Liver (tissue), 9 donors: Measurements from ENCODE around the gene CCDC192. TPM values are rescaled to one million over a fixed set of nuclear protein-coding genes. Genes with fewer than 3 reads are reported as not detected.

Source experiments
- DNase-seq: peaks from one replicate; pipeline ENCODE4 v3.0.0-alpha.2; 2017; ENCODE audit warnings: low spot score
- H3K27ac ChIP-seq, 2 donors: one replicate each; pipeline ENCODE4 v1.7.0; 2013; ENCODE audit warnings: inconsistent platforms in 2 of 2, low read length in 2 of 2, control low read depth in 1 of 2, low read depth in 1 of 2, mild to moderate bottlenecking in 1 of 2
- H3K27me3 ChIP-seq, 4 donors: one replicate each; pipeline versions ENCODE4 v1.6.1 to v1.7.0; 2013; ENCODE audit warnings: low read length in 3 of 4, inconsistent platforms in 1 of 4, mild to moderate bottlenecking in 1 of 4, moderate library complexity in 1 of 4; ENCODE audit not compliant: control insufficient read depth in 4 of 4, insufficient read depth in 4 of 4
- H3K36me3 ChIP-seq, 4 donors: one replicate each; pipeline versions ENCODE4 v1.6.1 to v1.7.0; 2013; ENCODE audit warnings: low read length in 3 of 4, mild to moderate bottlenecking in 3 of 4, low read depth in 1 of 4, moderate library complexity in 1 of 4; ENCODE audit not compliant: control insufficient read depth in 4 of 4, insufficient read depth in 3 of 4
- H3K4me1 ChIP-seq, 4 donors: one replicate each; pipeline versions ENCODE4 v1.6.1 to v1.7.0; 2013; ENCODE audit warnings: low read length in 3 of 4, mild to moderate bottlenecking in 3 of 4, moderate library complexity in 1 of 4; ENCODE audit not compliant: control insufficient read depth in 4 of 4, insufficient read depth in 4 of 4
- H3K4me3 ChIP-seq, 3 donors: one replicate each; pipeline versions ENCODE4 v1.6.1 to v1.7.0; 2013; ENCODE audit warnings: low read length in 3 of 3, control low read depth in 1 of 3, low read depth in 1 of 3, mild to moderate bottlenecking in 1 of 3
- H3K9ac ChIP-seq, 2 donors: one replicate each; pipeline ENCODE4 v1.7.0; 2013; ENCODE audit warnings: low read length in 2 of 2, mild to moderate bottlenecking in 2 of 2, moderate library complexity in 2 of 2, control low read depth in 1 of 2, low read depth in 1 of 2
- H3K9me3 ChIP-seq, 4 donors: one replicate each; pipeline versions ENCODE4 v1.6.1 to v1.7.0; 2013; ENCODE audit warnings: low read length in 3 of 4; ENCODE audit not compliant: control insufficient read depth in 4 of 4
- ATF3 ChIP-seq: IDR thresholded peaks from 2 replicates; pipeline ENCODE4 v1.6.1; 2016; ENCODE audit warnings: antibody characterized with exemption
- EGR1 ChIP-seq, 2 donors: IDR thresholded peaks; 2 replicates each; pipeline ENCODE4 v1.6.1; 2016 to 2018; ENCODE audit warnings: antibody characterized with exemption in 2 of 2, low read depth in 2 of 2
- FOXA1 ChIP-seq: IDR thresholded peaks from 2 replicates; pipeline ENCODE4 v1.6.1; 2016; ENCODE audit warnings: antibody characterized with exemption
- FOXA2 ChIP-seq: IDR thresholded peaks from 2 replicates; pipeline ENCODE4 v1.6.1; 2016; ENCODE audit warnings: antibody characterized with exemption
- GABPA ChIP-seq, 2 donors: IDR thresholded peaks in 1 of 2; conservative IDR thresholded peaks in 1 of 2; 2 replicates each; pipeline ENCODE4 v1.6.1; 2016; ENCODE audit warnings: antibody characterized with exemption in 2 of 2, mild to moderate bottlenecking in 1 of 2, moderate library complexity in 1 of 2
- HNF4G ChIP-seq: IDR thresholded peaks from 2 replicates; pipeline ENCODE4 v1.6.1; 2016; ENCODE audit warnings: antibody characterized with exemption
- JUND ChIP-seq, 2 donors: IDR thresholded peaks; 2 replicates each; pipeline ENCODE4 v1.6.1; 2016; ENCODE audit warnings: antibody characterized with exemption in 2 of 2
- NR2F2 ChIP-seq: IDR thresholded peaks from 2 replicates; pipeline ENCODE4 v1.6.1; 2016; ENCODE audit warnings: antibody characterized with exemption
- RAD21 ChIP-seq, 2 donors: IDR thresholded peaks; 2 replicates each; pipeline ENCODE4 v1.6.1; 2016; ENCODE audit warnings: antibody characterized with exemption in 2 of 2, mild to moderate bottlenecking in 2 of 2
- RXRA ChIP-seq, 2 donors: IDR thresholded peaks; 2 replicates each; pipeline ENCODE4 v1.6.1; 2017 to 2018; ENCODE audit warnings: antibody characterized with exemption in 2 of 2, mild to moderate bottlenecking in 1 of 2
- SP1 ChIP-seq: IDR thresholded peaks from 2 replicates; pipeline ENCODE4 v1.6.1; 2018; ENCODE audit warnings: antibody characterized with exemption, mild to moderate bottlenecking
- TAF1 ChIP-seq: conservative IDR thresholded peaks from 2 replicates; pipeline ENCODE4 v1.6.1; 2016; ENCODE audit warnings: antibody characterized with exemption, mild to moderate bottlenecking
- YY1 ChIP-seq: IDR thresholded peaks from 2 replicates; pipeline ENCODE4 v1.6.1; 2016; ENCODE audit warnings: antibody characterized with exemption, mild to moderate bottlenecking
- WGBS: extraction: QIAGEN DNeasy Blood & Tissue Kit; methylation state at CpG from one replicate; pipeline ENCODE4 v1.1.7; 2013; 5-methylcytosine and 5-hydroxymethylcytosine counted together
- polyA plus RNA-seq, 2 donors: library from polyadenylated mRNA; stranded (reverse) in 1 of 2; unstranded in 1 of 2; fragments of 200-250 nt in 1 of 2; fragments of >200 nt in 1 of 2; fragmentation: Nextera tagmentation in 1 of 2; extraction: Ambion mirVana in 1 of 2; gene quantifications; one replicate each; pipeline versions ENCODE4 v1.2.1 to v1.2.3, GENCODE V29; 2013 to 2015
- total RNA-seq, 2 donors: library from RNA; depleted of rRNA; stranded (reverse); fragments of >200 nt; gene quantifications; one replicate each; pipeline ENCODE4 v1.2.3, GENCODE V29; 2014
- TF ChIP-seq, protein P1 (sequence below): IDR thresholded peaks from 2 replicates; pipeline ENCODE4 v1.6.1; 2016; ENCODE audit warnings: antibody characterized with exemption
- TF ChIP-seq, protein P2 (sequence below): fragments of 150-350 bp; IDR thresholded peaks from 2 replicates; pipeline ENCODE4 v1.5.1; 2017; ENCODE audit warnings: improper control_type of control experiment, low read depth, low read length; ENCODE audit not compliant: missing input control
- TF ChIP-seq, protein P3 (sequence below): IDR thresholded peaks from 2 replicates; pipeline ENCODE4 v1.6.1; 2016; ENCODE audit warnings: antibody characterized with exemption, mild to moderate bottlenecking
- donor health status: healthy.
- donor health status: healthy.
- donor health status: healthy.
- donor health status: healthy.
- donor health status: healthy.

CCDC192 gene
- total and polyA plus RNA-seq, 4 donors = not detected

DNA sequence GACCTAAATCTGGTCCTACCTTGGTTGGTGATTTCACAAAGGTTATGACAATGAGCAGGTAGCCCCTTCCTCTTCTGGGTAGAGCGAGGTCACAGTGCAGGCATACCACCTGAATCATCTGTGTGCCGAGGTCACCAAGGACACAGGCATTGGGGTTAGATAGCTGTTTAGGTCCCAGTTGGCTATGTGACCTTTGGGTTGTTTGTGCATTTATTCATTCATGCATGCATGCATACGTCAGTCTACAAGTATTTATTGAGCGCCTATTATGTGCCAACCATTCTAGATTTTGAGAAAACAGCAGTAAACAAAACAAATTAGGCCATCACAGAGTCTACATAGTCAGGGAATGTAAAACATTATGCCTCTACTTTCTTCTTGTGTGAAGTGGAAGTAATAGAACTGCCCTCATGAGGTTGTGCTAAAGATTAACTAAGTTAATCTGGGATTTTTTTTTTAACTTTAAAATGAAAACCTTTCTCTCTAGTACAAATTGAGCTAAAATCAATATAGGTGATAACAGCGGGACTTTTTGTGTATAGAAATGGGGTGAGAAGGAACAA lies 275.6 kb downstream of the CCDC192 start:
- no peaks in the 10 kb centered on the region for H3K27me3 ChIP-seq
- H3K4me3 ChIP-seq = no peak overlapping the region
- no peak overlapping the region for H3K9ac ChIP-seq
- peaks cover 0 to 2% (median 0%) of the 10 kb centered on the region in 4 donors for H3K4me1 ChIP-seq
- no peak for DNase-seq
- WGBS = 75% methylated on average over 5 of the region's 5 CpGs
- TF ChIP-seq GABPA (IDR thresholded peaks at IDR 0.05 in 1 of 2, conservative IDR thresholded peaks at IDR 0.05 in 1 of 2) = no peak
- TF ChIP-seq NR2F2 = no peak
- no peak for TF ChIP-seq FOXA1
- TF ChIP-seq RAD21 (IDR thresholded peaks at IDR 0.05) = no peak
- no peak for TF ChIP-seq RXRA (IDR thresholded peaks at IDR 0.05)
- TF ChIP-seq, protein P1, sequence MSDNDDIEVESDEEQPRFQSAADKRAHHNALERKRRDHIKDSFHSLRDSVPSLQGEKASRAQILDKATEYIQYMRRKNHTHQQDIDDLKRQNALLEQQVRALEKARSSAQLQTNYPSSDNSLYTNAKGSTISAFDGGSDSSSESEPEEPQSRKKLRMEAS = no peak
- H3K36me3 ChIP-seq = no peaks in the 10 kb centered on the region
- no peaks in the 10 kb centered on the region for H3K9me3 ChIP-seq
- H3K27ac ChIP-seq = no peak overlapping the region

DNA sequence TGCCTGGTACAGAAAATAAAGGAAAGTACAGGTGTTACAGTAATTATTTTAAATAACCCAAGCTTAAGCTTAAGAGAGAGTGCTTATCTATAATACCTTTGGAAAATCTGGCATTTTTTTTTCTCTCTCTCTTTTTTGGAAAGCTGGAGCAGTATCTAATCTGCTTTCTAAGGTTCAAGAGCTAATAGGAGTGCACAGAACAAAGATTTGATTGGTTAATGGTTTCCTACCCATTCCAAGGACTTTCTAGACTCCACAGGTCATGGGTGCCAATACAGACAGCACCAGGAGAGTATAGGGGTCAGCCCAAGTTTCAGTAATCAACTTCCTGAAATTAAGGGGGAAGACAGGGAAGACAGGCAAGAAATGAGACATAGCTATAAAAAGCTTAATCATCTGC lies 276.3 kb downstream of the CCDC192 start:
- Histone ChIP-seq H3K4me1 (peaks cover 0 to 2% (median 0%) of the 10 kb centered on the region in 4 donors), H3K9me3 (no peaks in the 10 kb centered on the region), H3K4me3 (no peak overlapping the region), H3K27me3 (no peaks in the 10 kb centered on the region), H3K9ac (no peak overlapping the region), H3K36me3 (no peaks in the 10 kb centered on the region), H3K27ac (no peak overlapping the region)
- TF ChIP-seq RAD21 (IDR thresholded peaks at IDR 0.05) = no peak
- no peak for TF ChIP-seq YY1
- no peak for TF ChIP-seq TAF1
- TF ChIP-seq GABPA (IDR thresholded peaks at IDR 0.05 in 1 of 2, conservative IDR thresholded peaks at IDR 0.05 in 1 of 2) = no peak
- TF ChIP-seq, protein P2, sequence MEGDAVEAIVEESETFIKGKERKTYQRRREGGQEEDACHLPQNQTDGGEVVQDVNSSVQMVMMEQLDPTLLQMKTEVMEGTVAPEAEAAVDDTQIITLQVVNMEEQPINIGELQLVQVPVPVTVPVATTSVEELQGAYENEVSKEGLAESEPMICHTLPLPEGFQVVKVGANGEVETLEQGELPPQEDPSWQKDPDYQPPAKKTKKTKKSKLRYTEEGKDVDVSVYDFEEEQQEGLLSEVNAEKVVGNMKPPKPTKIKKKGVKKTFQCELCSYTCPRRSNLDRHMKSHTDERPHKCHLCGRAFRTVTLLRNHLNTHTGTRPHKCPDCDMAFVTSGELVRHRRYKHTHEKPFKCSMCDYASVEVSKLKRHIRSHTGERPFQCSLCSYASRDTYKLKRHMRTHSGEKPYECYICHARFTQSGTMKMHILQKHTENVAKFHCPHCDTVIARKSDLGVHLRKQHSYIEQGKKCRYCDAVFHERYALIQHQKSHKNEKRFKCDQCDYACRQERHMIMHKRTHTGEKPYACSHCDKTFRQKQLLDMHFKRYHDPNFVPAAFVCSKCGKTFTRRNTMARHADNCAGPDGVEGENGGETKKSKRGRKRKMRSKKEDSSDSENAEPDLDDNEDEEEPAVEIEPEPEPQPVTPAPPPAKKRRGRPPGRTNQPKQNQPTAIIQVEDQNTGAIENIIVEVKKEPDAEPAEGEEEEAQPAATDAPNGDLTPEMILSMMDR = no peak
- no peak for TF ChIP-seq RXRA (IDR thresholded peaks at IDR 0.05)
- no peak for TF ChIP-seq NR2F2
- no peak for TF ChIP-seq JUND (IDR thresholded peaks at IDR 0.05)
- TF ChIP-seq, protein P3, sequence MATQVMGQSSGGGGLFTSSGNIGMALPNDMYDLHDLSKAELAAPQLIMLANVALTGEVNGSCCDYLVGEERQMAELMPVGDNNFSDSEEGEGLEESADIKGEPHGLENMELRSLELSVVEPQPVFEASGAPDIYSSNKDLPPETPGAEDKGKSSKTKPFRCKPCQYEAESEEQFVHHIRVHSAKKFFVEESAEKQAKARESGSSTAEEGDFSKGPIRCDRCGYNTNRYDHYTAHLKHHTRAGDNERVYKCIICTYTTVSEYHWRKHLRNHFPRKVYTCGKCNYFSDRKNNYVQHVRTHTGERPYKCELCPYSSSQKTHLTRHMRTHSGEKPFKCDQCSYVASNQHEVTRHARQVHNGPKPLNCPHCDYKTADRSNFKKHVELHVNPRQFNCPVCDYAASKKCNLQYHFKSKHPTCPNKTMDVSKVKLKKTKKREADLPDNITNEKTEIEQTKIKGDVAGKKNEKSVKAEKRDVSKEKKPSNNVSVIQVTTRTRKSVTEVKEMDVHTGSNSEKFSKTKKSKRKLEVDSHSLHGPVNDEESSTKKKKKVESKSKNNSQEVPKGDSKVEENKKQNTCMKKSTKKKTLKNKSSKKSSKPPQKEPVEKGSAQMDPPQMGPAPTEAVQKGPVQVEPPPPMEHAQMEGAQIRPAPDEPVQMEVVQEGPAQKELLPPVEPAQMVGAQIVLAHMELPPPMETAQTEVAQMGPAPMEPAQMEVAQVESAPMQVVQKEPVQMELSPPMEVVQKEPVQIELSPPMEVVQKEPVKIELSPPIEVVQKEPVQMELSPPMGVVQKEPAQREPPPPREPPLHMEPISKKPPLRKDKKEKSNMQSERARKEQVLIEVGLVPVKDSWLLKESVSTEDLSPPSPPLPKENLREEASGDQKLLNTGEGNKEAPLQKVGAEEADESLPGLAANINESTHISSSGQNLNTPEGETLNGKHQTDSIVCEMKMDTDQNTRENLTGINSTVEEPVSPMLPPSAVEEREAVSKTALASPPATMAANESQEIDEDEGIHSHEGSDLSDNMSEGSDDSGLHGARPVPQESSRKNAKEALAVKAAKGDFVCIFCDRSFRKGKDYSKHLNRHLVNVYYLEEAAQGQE = no peak
- TF ChIP-seq, protein P1 = no peak
- TF ChIP-seq FOXA2 = no peak
- no peak for TF ChIP-seq ATF3
- TF ChIP-seq SP1 = no peak
- no peak for TF ChIP-seq FOXA1
- TF ChIP-seq HNF4G = no peak
- TF ChIP-seq EGR1 (IDR thresholded peaks at IDR 0.05; ENCODE audit: low read depth in 2 of 2) = no peak
- no peak for DNase-seq
